ENCODE measurements around the gene NTHL1. TPM values are rescaled to one million over a fixed set of nuclear protein-coding genes. Genes with fewer than 3 reads are reported as not detected.

Gene NTHL1
- total and polyA plus RNA-seq, 2 donors (not counting 1 experiment from before 2014, with no cell fraction given) = 8.4 to 44.4 TPM

DNA sequence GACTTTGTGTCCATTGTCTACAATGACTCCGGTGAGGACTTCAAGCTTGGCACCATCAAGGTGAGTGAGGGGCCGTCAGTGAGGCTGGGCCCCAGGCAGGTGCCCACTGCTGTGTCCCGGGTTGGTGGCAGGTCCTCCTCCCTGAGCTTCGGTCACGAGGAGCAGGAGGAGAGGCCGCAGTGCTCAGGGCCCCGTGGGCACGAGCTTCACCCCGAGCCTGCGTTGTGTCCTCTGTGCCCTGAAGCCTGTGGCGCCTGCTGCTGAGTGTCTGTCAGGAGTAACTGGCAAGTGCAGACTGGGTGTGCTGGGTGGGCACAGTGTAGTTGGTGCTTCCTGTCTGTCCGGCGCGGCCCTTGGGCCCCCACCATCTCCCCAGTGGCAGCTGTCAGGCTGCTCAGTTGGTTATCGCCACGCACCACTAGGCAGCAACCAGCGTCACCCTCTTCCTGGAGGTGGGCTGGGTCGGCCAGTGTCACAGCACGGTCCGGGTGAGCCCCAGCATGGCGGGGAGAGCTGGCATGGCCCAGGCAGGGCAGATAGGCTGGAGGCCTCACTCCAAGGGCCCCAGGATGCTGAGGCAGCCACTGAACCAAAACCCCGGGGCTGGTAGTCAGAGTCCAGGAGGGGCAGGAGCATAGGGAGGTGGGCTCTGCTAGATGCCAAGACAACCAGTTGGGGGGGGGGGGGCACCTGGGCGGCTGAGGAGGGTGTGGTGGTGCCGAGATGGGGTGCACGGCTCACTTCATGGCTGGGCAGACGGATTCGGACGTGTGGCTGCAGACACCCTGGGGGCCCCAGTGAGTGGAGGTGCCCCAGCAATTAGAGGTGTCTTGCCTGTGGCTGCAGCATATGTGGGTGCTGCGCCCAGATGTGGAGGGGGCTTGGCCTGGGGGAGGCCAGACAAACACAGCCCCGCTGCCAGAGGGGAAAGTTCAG is 39.4 kb upstream of the NTHL1 start:
- Histone ChIP-seq H2AFZ (ENCODE audit: low read length) (no peak overlapping the region), H3K4me1 (ENCODE audit: control insufficient read depth, extremely low read depth, insufficient read depth, low read length) (peaks cover 4% of the 10 kb centered on the region), H3K36me3 (ENCODE audit: control insufficient read depth, insufficient read depth, low read length) (peaks cover 83% of the 10 kb centered on the region), H3K9me3 (ENCODE audit: control insufficient read depth, insufficient read depth, low read depth, low read length) (no peaks in the 10 kb centered on the region), H3K4me2 (ENCODE audit: extremely low read depth, insufficient read depth, low read length) (no peak overlapping the region), H3K79me2 (ENCODE audit: control insufficient read depth, insufficient read depth, low read length) (no peaks in the 10 kb centered on the region), H3K27me3 (ENCODE audit: control insufficient read depth, insufficient read depth, low read length) (no peaks in the 10 kb centered on the region), H3K4me3 (replicated peaks in 1 of 4; ENCODE audit: control extremely low read depth in 1 of 4, insufficient read depth in 1 of 4, low read depth in 3 of 4, low read length in 4 of 4) (no peak overlapping the region), H4K20me1 (ENCODE audit: control insufficient read depth, extremely low read depth, insufficient read depth, low read length) (no peaks in the 10 kb centered on the region), H3K27ac (ENCODE audit: insufficient read depth, low read length) (no peak overlapping the region), H3K9ac (ENCODE audit: insufficient read depth, low read length) (no peak overlapping the region)
- no peak for DNase-seq (ENCODE audit: low read depth in 2 of 2)
- TF ChIP-seq, protein P1, sequence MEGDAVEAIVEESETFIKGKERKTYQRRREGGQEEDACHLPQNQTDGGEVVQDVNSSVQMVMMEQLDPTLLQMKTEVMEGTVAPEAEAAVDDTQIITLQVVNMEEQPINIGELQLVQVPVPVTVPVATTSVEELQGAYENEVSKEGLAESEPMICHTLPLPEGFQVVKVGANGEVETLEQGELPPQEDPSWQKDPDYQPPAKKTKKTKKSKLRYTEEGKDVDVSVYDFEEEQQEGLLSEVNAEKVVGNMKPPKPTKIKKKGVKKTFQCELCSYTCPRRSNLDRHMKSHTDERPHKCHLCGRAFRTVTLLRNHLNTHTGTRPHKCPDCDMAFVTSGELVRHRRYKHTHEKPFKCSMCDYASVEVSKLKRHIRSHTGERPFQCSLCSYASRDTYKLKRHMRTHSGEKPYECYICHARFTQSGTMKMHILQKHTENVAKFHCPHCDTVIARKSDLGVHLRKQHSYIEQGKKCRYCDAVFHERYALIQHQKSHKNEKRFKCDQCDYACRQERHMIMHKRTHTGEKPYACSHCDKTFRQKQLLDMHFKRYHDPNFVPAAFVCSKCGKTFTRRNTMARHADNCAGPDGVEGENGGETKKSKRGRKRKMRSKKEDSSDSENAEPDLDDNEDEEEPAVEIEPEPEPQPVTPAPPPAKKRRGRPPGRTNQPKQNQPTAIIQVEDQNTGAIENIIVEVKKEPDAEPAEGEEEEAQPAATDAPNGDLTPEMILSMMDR (conservative IDR thresholded peaks at IDR 0.05 in 1 of 2, IDR thresholded peaks at IDR 0.05 in 1 of 2; ENCODE audit: low read depth in 1 of 2, low read length in 2 of 2) = no peak
- no peak for TF ChIP-seq EZH2 (IDR thresholded peaks at IDR 0.05; ENCODE audit: low read length, missing control alignments)

DNA sequence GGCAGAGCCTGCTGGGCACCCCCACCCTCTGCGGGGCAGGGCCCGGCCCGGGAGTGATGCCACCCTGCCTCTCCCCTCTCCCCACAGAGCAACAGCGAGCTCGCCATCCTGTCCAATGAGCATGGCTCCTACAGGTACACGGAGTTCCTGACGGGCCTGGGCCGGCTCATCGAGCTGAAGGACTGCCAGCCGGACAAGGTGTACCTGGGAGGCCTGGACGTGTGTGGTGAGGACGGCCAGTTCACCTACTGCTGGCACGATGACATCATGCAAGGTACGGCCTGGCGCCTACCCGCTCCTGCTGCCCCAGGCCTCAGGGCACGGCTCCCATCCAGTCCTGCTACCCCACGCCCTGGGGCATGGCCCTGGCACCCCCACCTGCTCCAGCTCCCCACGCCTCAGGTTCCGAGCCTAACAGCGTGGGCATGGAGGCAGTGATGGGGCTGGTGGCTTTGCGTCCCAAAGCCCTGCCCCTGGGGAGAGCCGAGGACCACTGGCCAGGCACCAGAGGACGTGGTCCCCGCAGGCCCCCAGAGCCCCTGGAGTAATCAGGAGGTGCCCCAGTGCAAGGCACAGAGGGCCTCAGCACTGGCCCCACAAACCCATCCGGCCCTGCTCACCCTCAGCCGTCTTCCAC is 38.6 kb upstream of the NTHL1 start:
- peaks cover 81% of the 10 kb centered on the region for H3K36me3 ChIP-seq (ENCODE audit: control insufficient read depth, insufficient read depth, low read length)

DNA sequence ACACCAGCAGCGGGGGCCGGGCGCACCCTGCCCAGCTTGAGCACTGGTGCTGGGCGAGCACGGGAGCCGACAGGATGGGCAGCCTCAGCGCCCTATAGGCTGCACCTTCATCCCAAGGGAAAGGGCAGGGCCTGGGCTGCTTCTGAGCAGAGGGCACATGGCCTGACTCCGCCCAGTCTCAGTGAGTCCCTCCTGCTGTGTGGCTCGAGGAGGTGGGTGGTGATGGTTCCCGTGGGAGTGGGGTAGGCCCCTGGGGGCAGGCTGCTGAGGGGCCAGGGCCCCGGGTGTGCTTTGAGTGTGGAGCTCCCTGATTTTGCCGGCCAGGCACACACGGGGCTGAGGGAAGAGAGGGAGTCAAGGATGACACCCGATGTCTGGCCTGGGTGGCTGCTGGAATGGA is 38.0 kb upstream of the NTHL1 start:
- peaks cover 78% of the 10 kb centered on the region for H3K36me3 ChIP-seq (ENCODE audit: control insufficient read depth, insufficient read depth, low read length)
- H3K9me3 ChIP-seq (ENCODE audit: control insufficient read depth, insufficient read depth, low read depth, low read length) = no peaks in the 10 kb centered on the region
- no peaks in the 10 kb centered on the region for H4K20me1 ChIP-seq (ENCODE audit: control insufficient read depth, extremely low read depth, insufficient read depth, low read length)
- no peaks in the 10 kb centered on the region for H3K79me2 ChIP-seq (ENCODE audit: control insufficient read depth, insufficient read depth, low read length)
- no peaks in the 10 kb centered on the region for H3K27me3 ChIP-seq (ENCODE audit: control insufficient read depth, insufficient read depth, low read length)
- no peak overlapping the region for H3K4me2 ChIP-seq (ENCODE audit: extremely low read depth, insufficient read depth, low read length)
- H3K4me1 ChIP-seq (ENCODE audit: control insufficient read depth, extremely low read depth, insufficient read depth, low read length) = peaks cover 6% of the 10 kb centered on the region
- H3K9ac ChIP-seq (ENCODE audit: insufficient read depth, low read length) = no peak overlapping the region
- TF ChIP-seq, protein P1 (conservative IDR thresholded peaks at IDR 0.05 in 1 of 2, IDR thresholded peaks at IDR 0.05 in 1 of 2; ENCODE audit: low read depth in 1 of 2, low read length in 2 of 2) = no peak
- TF ChIP-seq EZH2 (IDR thresholded peaks at IDR 0.05; ENCODE audit: low read length, missing control alignments) = no peak
- no peak overlapping the region for H3K4me3 ChIP-seq (replicated peaks in 1 of 4; ENCODE audit: control extremely low read depth in 1 of 4, insufficient read depth in 1 of 4, low read depth in 3 of 4, low read length in 4 of 4)
- no peak overlapping the region for H3K27ac ChIP-seq (ENCODE audit: insufficient read depth, low read length)
- no peak for DNase-seq (ENCODE audit: low read depth in 2 of 2)
- H2AFZ ChIP-seq (ENCODE audit: low read length) = no peak overlapping the region

More for the DNA sequence above, 38.6 kb upstream of the NTHL1 start:
- TF ChIP-seq, protein P1 (conservative IDR thresholded peaks at IDR 0.05 in 1 of 2, IDR thresholded peaks at IDR 0.05 in 1 of 2; ENCODE audit: low read depth in 1 of 2, low read length in 2 of 2) = no peak
- TF ChIP-seq EZH2 (IDR thresholded peaks at IDR 0.05; ENCODE audit: low read length, missing control alignments) = no peak
- Histone ChIP-seq H2AFZ (ENCODE audit: low read length) (no peak overlapping the region), H3K4me1 (ENCODE audit: control insufficient read depth, extremely low read depth, insufficient read depth, low read length) (peaks cover 6% of the 10 kb centered on the region), H3K27me3 (ENCODE audit: control insufficient read depth, insufficient read depth, low read length) (no peaks in the 10 kb centered on the region), H3K9ac (ENCODE audit: insufficient read depth, low read length) (no peak overlapping the region), H3K4me3 (replicated peaks in 1 of 4; ENCODE audit: control extremely low read depth in 1 of 4, insufficient read depth in 1 of 4, low read depth in 3 of 4, low read length in 4 of 4) (no peak overlapping the region), H3K79me2 (ENCODE audit: control insufficient read depth, insufficient read depth, low read length) (no peaks in the 10 kb centered on the region), H3K4me2 (ENCODE audit: extremely low read depth, insufficient read depth, low read length) (no peak overlapping the region), H3K9me3 (ENCODE audit: control insufficient read depth, insufficient read depth, low read depth, low read length) (no peaks in the 10 kb centered on the region), H4K20me1 (ENCODE audit: control insufficient read depth, extremely low read depth, insufficient read depth, low read length) (no peaks in the 10 kb centered on the region), H3K27ac (ENCODE audit: insufficient read depth, low read length) (no peak overlapping the region)
- DNase-seq (ENCODE audit: low read depth in 2 of 2) = no peak
